T-cell (primary cell): Measurements from ENCODE around the gene TTC17. TPM values are rescaled to one million over a fixed set of nuclear protein-coding genes. Genes with fewer than 3 reads are reported as not detected.

Experiments
- ATAC-seq, 4 experiments: fragments of 200-7000 bp in 3 of 4; fragments of 150-1000 bp in 1 of 4; cut with Tn5 transposase; replicated peaks in 1 of 4; 1 replicate in 3 of 4; 2 replicates in 1 of 4; pipeline ENCODE4 v1.10.0; 2021; ENCODE audit warnings: moderate library complexity in 3 of 4, mild to moderate bottlenecking in 2 of 4, moderate number of reproducible peaks in 1 of 4
- CTCF ChIA-PET, 2 donors: fragments of 300-600 bp; sonication (Branson Sonifier 250); formaldehyde crosslinking; loops; one replicate each; lab custom pipeline; 2022; ENCODE audit warnings: antibody characterized with exemption in 2 of 2; lab: Charles Lee
- POLR2A ChIA-PET, 2 donors: fragments of 300-600 bp; sonication (Branson Sonifier 250); formaldehyde crosslinking; loops; one replicate each; lab custom pipeline; 2022; ENCODE audit warnings: antibody characterized with exemption in 2 of 2; lab: Charles Lee
- DNase-seq, 35 experiments: peaks; one replicate each; pipeline versions ENCODE4 v3.0.0 to v3.0.0-alpha.2; 2013 to 2023
- H3K27ac ChIP-seq: one replicate; pipeline ENCODE4 v1.5.1; 2013; ENCODE audit warnings: low read length
- H3K27me3 ChIP-seq, 2 experiments: replicated peaks in 1 of 2; 1 replicate in 1 of 2; 2 replicates in 1 of 2; pipeline versions ENCODE4 v1.6.1 to v1.7.0; 2013; ENCODE audit warnings: low read length in 1 of 2, mixed read lengths in 1 of 2; ENCODE audit not compliant: control insufficient read depth in 2 of 2, insufficient read depth in 2 of 2; ENCODE audit errors: extremely low read depth in 1 of 2
- H3K36me3 ChIP-seq, 2 donors: 1 replicate in 1 of 2; 2 replicates in 1 of 2; pipeline versions ENCODE4 v1.6.1 to v1.7.0; 2013; ENCODE audit warnings: low read length in 1 of 2; ENCODE audit not compliant: control insufficient read depth in 2 of 2, insufficient read depth in 1 of 2; ENCODE audit errors: extremely low read depth in 1 of 2
- H3K4me1 ChIP-seq, 2 experiments: 1 replicate in 1 of 2; 2 replicates in 1 of 2; pipeline versions ENCODE4 v1.6.1 to v1.7.0; 2013; ENCODE audit warnings: low read length in 2 of 2, mixed read lengths in 1 of 2; ENCODE audit not compliant: insufficient read depth in 2 of 2, control insufficient read depth in 1 of 2; ENCODE audit errors: extremely low read depth in 1 of 2
- H3K4me3 ChIP-seq, 2 donors: 1 replicate in 1 of 2; 2 replicates in 1 of 2; pipeline versions ENCODE4 v1.5.1 to v1.7.0; 2013; ENCODE audit warnings: mild to moderate bottlenecking in 2 of 2, low read length in 1 of 2, moderate library complexity in 1 of 2; ENCODE audit not compliant: control insufficient read depth in 1 of 2; ENCODE audit errors: extremely low read depth in 1 of 2
- H3K9me3 ChIP-seq: 2 replicates; pipeline ENCODE4 v1.7.0; 2013
- H3K27ac Mint-ChIP-seq, 2 donors: one replicate each; pipeline ENCODE4 v1.8.0; 2020 to 2021; ENCODE audit warnings: mild to moderate bottlenecking in 2 of 2, mixed read lengths in 2 of 2
- H3K27me3 Mint-ChIP-seq, 2 donors: one replicate each; pipeline ENCODE4 v1.8.0; 2021 to 2022; ENCODE audit warnings: mixed read lengths in 2 of 2
- H3K36me3 Mint-ChIP-seq: one replicate; pipeline ENCODE4 v1.8.0; 2021; ENCODE audit warnings: mixed read lengths
- H3K4me1 Mint-ChIP-seq, 3 donors: one replicate each; pipeline ENCODE4 v1.8.0; 2020 to 2022; ENCODE audit warnings: mixed read lengths in 3 of 3, mild to moderate bottlenecking in 1 of 3
- H3K4me3 Mint-ChIP-seq, 3 donors: one replicate each; pipeline ENCODE4 v1.8.0; 2020 to 2022; ENCODE audit warnings: mild to moderate bottlenecking in 3 of 3, mixed read lengths in 3 of 3, moderate library complexity in 3 of 3
- H3K9me3 Mint-ChIP-seq, 3 donors: one replicate each; pipeline ENCODE4 v1.8.0; 2020 to 2022; ENCODE audit warnings: mixed read lengths in 3 of 3
- WGBS: methylation state at CpG from one replicate; pipeline ENCODE4 v1.1.5; 2013; ENCODE audit warnings: missing lambda C conversion rate; ENCODE audit not compliant: insufficient coverage; 5-methylcytosine and 5-hydroxymethylcytosine counted together
- total RNA-seq, 35 experiments: library from RNA in 6 of 35; stranded (reverse) in 6 of 35; fragments of 120-200 nt in 1 of 35; gene quantifications; one replicate each; pipeline versions ENCODE4 v1.2.1 to v1.2.4 and lab custom pipeline; 2013 to 2026

TTC17 gene
- total RNA-seq, 5 donors from 2014 or later (not counting 1 experiment from before 2014, with no cell fraction given) = 72.4 to 123 (median 94.8) TPM

GRCh38 chr11:43359422-43359818 lies 700 bp downstream of the TTC17 start:
- Histone ChIP-seq H3K9me3 (no peaks in the 10 kb centered on the region), H3K4me3 (peak overlapping the region; percentile 86 to 98), H3K27me3 (no peaks in the 10 kb centered on the region), H3K4me1 (peaks cover 15 to 25% of the 10 kb centered on the region in 2 experiments), H3K36me3 (peaks cover 0 to 4% of the 10 kb centered on the region in 2 donors), H3K27ac (peak overlapping the region; percentile 93)
- Mint-ChIP-seq H3K4me1 (peaks cover 56% of the 10 kb centered on the region in 3 donors), H3K27me3 (no peaks in the 10 kb centered on the region), H3K4me3 (peak overlapping the region; percentile 95 to 98 (median 98)), H3K27ac (peak overlapping the region; percentile 99), H3K36me3 (peaks cover 5% of the 10 kb centered on the region), H3K9me3 (no peaks in the 10 kb centered on the region)
- DNase-seq (peak in 11 of 35 experiments; percentile 1 to 40 (median 14)), ATAC-seq (peak; percentile 24 to 37 (median 34))
- CTCF ChIA-PET = interaction anchor here in 1 of 2 donors (0.7 to 3.9 kb wide), 5 partner anchors 11 to 59 kb away, joined by 3 to 29 read pairs (median 4); partner anchors contain the start of gene API5
- POLR2A ChIA-PET = interaction anchor here (0.5 to 1.7 kb wide), 4 partner anchors 38 to 321 kb away, joined by 3 to 16 read pairs (median 4); partner anchors contain the start of genes API5 (in 1 of the 2) and HSD17B12 (in 1 of the 2)
- WGBS = 0% methylated on average over 14 of the region's 14 CpGs

- Histone ChIP-seq H3K4me1 (peaks cover 15 to 25% of the 10 kb centered on the region in 2 experiments), H3K36me3 (peaks cover 0 to 10% of the 10 kb centered on the region in 2 donors), H3K27ac (no peak overlapping the region), H3K4me3 (no peak overlapping the region), H3K27me3 (no peaks in the 10 kb centered on the region), H3K9me3 (no peaks in the 10 kb centered on the region)
- Mint-ChIP-seq H3K27ac (no peak overlapping the region), H3K9me3 (no peaks in the 10 kb centered on the region), H3K36me3 (peaks cover 9% of the 10 kb centered on the region), H3K4me3 (peak overlapping the region; percentile 95 to 98 (median 98)), H3K27me3 (no peaks in the 10 kb centered on the region), H3K4me1 (peaks cover 58% of the 10 kb centered on the region in 3 donors)
- ATAC-seq (no peak), DNase-seq (peak in 1 of 35 experiments; percentile 17)
- ChIA-PET CTCF (interaction anchor here in 1 of 2 donors (0.7 to 3.9 kb wide), 3 partner anchors 28 to 81 kb away, joined by 3 to 29 read pairs (median 3); partner anchors contain the start of gene API5), POLR2A (interaction anchor here (0.6 to 1.3 kb wide), 3 partner anchors 31 to 53 kb away, joined by 3 to 8 read pairs (median 3); partner anchors contain the start of gene API5 (in 1 of the 2))
- WGBS = no CpG with 5 or more reads among the region's 1 CpG
These were observed 1.8 kb downstream of the TTC17 start for GRCh38 chr11:43360361-43361032.

DNA sequence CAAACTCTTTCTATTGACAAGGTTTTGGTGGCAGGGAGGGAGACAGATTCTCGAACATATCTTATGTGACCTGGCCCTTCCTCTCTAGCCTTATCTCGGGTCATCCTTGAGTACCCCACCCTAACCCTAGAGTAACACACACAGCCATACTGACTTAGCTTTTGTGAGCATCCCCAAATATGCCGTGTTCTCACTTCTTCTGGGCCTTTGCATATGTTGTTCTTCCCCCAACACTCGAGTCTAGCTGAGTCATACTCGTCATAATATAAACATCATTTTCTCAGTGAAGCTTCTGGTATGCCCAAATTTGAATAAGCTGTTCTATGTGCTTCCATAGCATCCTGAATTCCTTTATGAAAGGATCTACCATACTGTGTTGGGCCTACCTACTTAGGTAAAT lies 8.0 kb downstream of the TTC17 start:
- Mint-ChIP-seq H3K27me3 (no peaks in the 10 kb centered on the region), H3K9me3 (no peaks in the 10 kb centered on the region), H3K27ac (no peak overlapping the region), H3K4me3 (no peak overlapping the region), H3K36me3 (peaks cover 22% of the 10 kb centered on the region), H3K4me1 (peaks cover 65 to 73% (median 65%) of the 10 kb centered on the region in 3 donors)
- Histone ChIP-seq H3K36me3 (peaks cover 0 to 13% of the 10 kb centered on the region in 2 donors), H3K27ac (no peak overlapping the region), H3K4me3 (no peak overlapping the region), H3K9me3 (no peaks in the 10 kb centered on the region), H3K4me1 (peaks cover 2 to 6% of the 10 kb centered on the region in 2 experiments), H3K27me3 (no peaks in the 10 kb centered on the region)
- 97% methylated on average over 3 of the region's 5 CpGs for WGBS
- POLR2A ChIA-PET = no interaction called here
- CTCF ChIA-PET = interaction anchor here in 1 of 2 donors (1.0 kb wide), 1 partner anchor 55 kb away, joined by 4 read pairs; the partner anchor contains the start of gene API5
- no peak for ATAC-seq
- DNase-seq = no peak

- no peak overlapping the region for H3K27ac ChIP-seq
- CTCF ChIA-PET = interaction anchor here in 1 of 2 donors (1.1 kb wide), 1 partner anchor 16 kb away, joined by 3 read pairs; no protein-coding TSS in a partner anchor
- ATAC-seq = no peak
These were observed 8.9 kb downstream of the TTC17 start for GRCh38 chr11:43367382-43368178.

DNA sequence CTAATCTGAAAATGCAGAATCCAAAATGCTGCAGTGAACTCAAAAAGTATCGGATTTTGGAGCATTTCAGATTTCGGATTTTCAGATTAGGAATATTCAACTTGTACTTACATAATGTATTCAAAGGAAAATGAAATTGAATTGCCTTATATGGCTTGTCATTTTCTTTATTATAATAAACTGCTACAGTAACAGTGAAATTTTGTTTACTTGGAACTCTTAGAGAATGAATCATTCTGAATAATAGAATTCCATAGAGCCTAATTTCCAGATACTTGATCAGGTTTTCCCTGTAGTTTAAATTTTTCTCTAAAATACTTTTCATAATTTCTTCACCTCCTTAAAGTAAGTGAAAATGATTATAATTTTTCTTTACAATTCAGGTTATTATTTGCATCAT lies 17.3 kb downstream of the TTC17 start:
- Mint-ChIP-seq H3K4me1 (peaks cover 21 to 36% (median 30%) of the 10 kb centered on the region in 3 donors), H3K27ac (no peak overlapping the region), H3K36me3 (peaks cover 33% of the 10 kb centered on the region), H3K4me3 (no peak overlapping the region), H3K27me3 (no peaks in the 10 kb centered on the region), H3K9me3 (no peaks in the 10 kb centered on the region)
- DNase-seq (no peak), ATAC-seq (no peak)
- Histone ChIP-seq H3K4me1 (no peaks in the 10 kb centered on the region), H3K36me3 (peaks cover 0 to 18% of the 10 kb centered on the region in 2 donors), H3K27me3 (no peaks in the 10 kb centered on the region), H3K27ac (no peak overlapping the region), H3K9me3 (no peaks in the 10 kb centered on the region), H3K4me3 (no peak overlapping the region)
- no CpG with 5 or more reads among the region's 2 CpGs for WGBS
- ChIA-PET CTCF (interaction anchor here (0.7 to 1.0 kb wide), 3 partner anchors 17 to 1736 kb away, joined by 3 read pairs; no protein-coding TSS in a partner anchor), POLR2A (interaction anchor here in 1 of 2 donors (0.6 kb wide), 1 partner anchor 17 kb away, joined by 3 read pairs; the partner anchor contains the start of gene TTC17)

More at GRCh38 chr11:43367382-43368178, 8.9 kb downstream of the TTC17 start:
- no peak overlapping the region for H3K4me3 ChIP-seq
- H3K9me3 Mint-ChIP-seq = no peaks in the 10 kb centered on the region
- peaks cover 0 to 11% of the 10 kb centered on the region in 2 donors for H3K36me3 ChIP-seq
- no peaks in the 10 kb centered on the region for H3K27me3 Mint-ChIP-seq
- POLR2A ChIA-PET = no interaction called here
- peaks cover 2% of the 10 kb centered on the region in 2 experiments for H3K4me1 ChIP-seq
- H3K4me1 Mint-ChIP-seq = peaks cover 59 to 68% (median 64%) of the 10 kb centered on the region in 3 donors
- DNase-seq = no peak
- no peaks in the 10 kb centered on the region for H3K27me3 ChIP-seq
- peaks cover 25% of the 10 kb centered on the region for H3K36me3 Mint-ChIP-seq
- no peak overlapping the region for H3K4me3 Mint-ChIP-seq
- 99% methylated on average over 5 of the region's 7 CpGs for WGBS
- no peak overlapping the region for H3K27ac Mint-ChIP-seq
- H3K9me3 ChIP-seq = no peaks in the 10 kb centered on the region
